T-cell (primary cell): ENCODE results near the gene TFB1M. TPM values are rescaled to one million over a fixed set of nuclear protein-coding genes. Genes with fewer than 3 reads are reported as not detected.

Source experiments
- ATAC-seq, 4 experiments: fragments of 200-7000 bp in 3 of 4; fragments of 150-1000 bp in 1 of 4; cut with Tn5 transposase; replicated peaks in 1 of 4; 1 replicate in 3 of 4; 2 replicates in 1 of 4; pipeline ENCODE4 v1.10.0; 2021; ENCODE audit warnings: moderate library complexity in 3 of 4, mild to moderate bottlenecking in 2 of 4, moderate number of reproducible peaks in 1 of 4
- CTCF ChIA-PET, 2 donors: fragments of 300-600 bp; sonication (Branson Sonifier 250); formaldehyde crosslinking; loops; one replicate each; lab custom pipeline; 2022; ENCODE audit warnings: antibody characterized with exemption in 2 of 2; lab: Charles Lee
- POLR2A ChIA-PET, 2 donors: fragments of 300-600 bp; sonication (Branson Sonifier 250); formaldehyde crosslinking; loops; one replicate each; lab custom pipeline; 2022; ENCODE audit warnings: antibody characterized with exemption in 2 of 2; lab: Charles Lee
- DNase-seq, 35 experiments: peaks; one replicate each; pipeline versions ENCODE4 v3.0.0 to v3.0.0-alpha.2; 2013 to 2023
- H3K27ac ChIP-seq: one replicate; pipeline ENCODE4 v1.5.1; 2013; ENCODE audit warnings: low read length
- H3K27me3 ChIP-seq, 2 experiments: replicated peaks in 1 of 2; 1 replicate in 1 of 2; 2 replicates in 1 of 2; pipeline versions ENCODE4 v1.6.1 to v1.7.0; 2013; ENCODE audit warnings: low read length in 1 of 2, mixed read lengths in 1 of 2; ENCODE audit not compliant: control insufficient read depth in 2 of 2, insufficient read depth in 2 of 2; ENCODE audit errors: extremely low read depth in 1 of 2
- H3K36me3 ChIP-seq, 2 donors: 1 replicate in 1 of 2; 2 replicates in 1 of 2; pipeline versions ENCODE4 v1.6.1 to v1.7.0; 2013; ENCODE audit warnings: low read length in 1 of 2; ENCODE audit not compliant: control insufficient read depth in 2 of 2, insufficient read depth in 1 of 2; ENCODE audit errors: extremely low read depth in 1 of 2
- H3K4me1 ChIP-seq, 2 experiments: 1 replicate in 1 of 2; 2 replicates in 1 of 2; pipeline versions ENCODE4 v1.6.1 to v1.7.0; 2013; ENCODE audit warnings: low read length in 2 of 2, mixed read lengths in 1 of 2; ENCODE audit not compliant: insufficient read depth in 2 of 2, control insufficient read depth in 1 of 2; ENCODE audit errors: extremely low read depth in 1 of 2
- H3K4me3 ChIP-seq, 2 donors: 1 replicate in 1 of 2; 2 replicates in 1 of 2; pipeline versions ENCODE4 v1.5.1 to v1.7.0; 2013; ENCODE audit warnings: mild to moderate bottlenecking in 2 of 2, low read length in 1 of 2, moderate library complexity in 1 of 2; ENCODE audit not compliant: control insufficient read depth in 1 of 2; ENCODE audit errors: extremely low read depth in 1 of 2
- H3K9me3 ChIP-seq: 2 replicates; pipeline ENCODE4 v1.7.0; 2013
- H3K27ac Mint-ChIP-seq, 2 donors: one replicate each; pipeline ENCODE4 v1.8.0; 2020 to 2021; ENCODE audit warnings: mild to moderate bottlenecking in 2 of 2, mixed read lengths in 2 of 2
- H3K27me3 Mint-ChIP-seq, 2 donors: one replicate each; pipeline ENCODE4 v1.8.0; 2021 to 2022; ENCODE audit warnings: mixed read lengths in 2 of 2
- H3K36me3 Mint-ChIP-seq: one replicate; pipeline ENCODE4 v1.8.0; 2021; ENCODE audit warnings: mixed read lengths
- H3K4me1 Mint-ChIP-seq, 3 donors: one replicate each; pipeline ENCODE4 v1.8.0; 2020 to 2022; ENCODE audit warnings: mixed read lengths in 3 of 3, mild to moderate bottlenecking in 1 of 3
- H3K4me3 Mint-ChIP-seq, 3 donors: one replicate each; pipeline ENCODE4 v1.8.0; 2020 to 2022; ENCODE audit warnings: mild to moderate bottlenecking in 3 of 3, mixed read lengths in 3 of 3, moderate library complexity in 3 of 3
- H3K9me3 Mint-ChIP-seq, 3 donors: one replicate each; pipeline ENCODE4 v1.8.0; 2020 to 2022; ENCODE audit warnings: mixed read lengths in 3 of 3
- WGBS: methylation state at CpG from one replicate; pipeline ENCODE4 v1.1.5; 2013; ENCODE audit warnings: missing lambda C conversion rate; ENCODE audit not compliant: insufficient coverage; 5-methylcytosine and 5-hydroxymethylcytosine counted together
- total RNA-seq, 35 experiments: library from RNA in 6 of 35; stranded (reverse) in 6 of 35; fragments of 120-200 nt in 1 of 35; gene quantifications; one replicate each; pipeline versions ENCODE4 v1.2.1 to v1.2.4 and lab custom pipeline; 2013 to 2026

The TFB1M gene
- total RNA-seq, 5 donors from 2014 or later (not counting 1 experiment from before 2014, with no cell fraction given) = 19.9 to 31.1 (median 26.8) TPM

- Histone ChIP-seq H3K36me3 (no peaks in the 10 kb centered on the region), H3K4me3 (no peak overlapping the region), H3K27ac (no peak overlapping the region), H3K9me3 (no peaks in the 10 kb centered on the region), H3K27me3 (no peaks in the 10 kb centered on the region), H3K4me1 (no peaks in the 10 kb centered on the region)
- H3K4me1 Mint-ChIP-seq = peaks cover 0 to 5% (median 2%) of the 10 kb centered on the region in 3 donors
- CTCF ChIA-PET = no interaction called here
- H3K27me3 Mint-ChIP-seq = peaks cover 5 to 6% of the 10 kb centered on the region in 2 donors
- no peak overlapping the region for H3K27ac Mint-ChIP-seq
- ATAC-seq = no peak
- DNase-seq = no peak
- H3K36me3 Mint-ChIP-seq = no peaks in the 10 kb centered on the region
- no peak overlapping the region for H3K4me3 Mint-ChIP-seq
- 93% methylated on average over 23 of the region's 23 CpGs for WGBS
- no peaks in the 10 kb centered on the region for H3K9me3 Mint-ChIP-seq
- POLR2A ChIA-PET = no interaction called here
These were observed 100.5 kb downstream of the TFB1M start for GRCh38 chr6:155213611-155214372.

- H3K36me3 Mint-ChIP-seq = no peaks in the 10 kb centered on the region
- H3K27ac Mint-ChIP-seq = no peak overlapping the region
- ChIA-PET CTCF (interaction anchor here in 1 of 2 donors (0.6 kb wide), 1 partner anchor 14 kb away, joined by 3 read pairs; no protein-coding TSS in a partner anchor), POLR2A (no interaction called here)
- H3K4me1 Mint-ChIP-seq = peaks cover 0 to 5% (median 2%) of the 10 kb centered on the region in 3 donors
- H3K9me3 ChIP-seq = no peaks in the 10 kb centered on the region
- no peaks in the 10 kb centered on the region for H3K36me3 ChIP-seq
- 91% methylated on average over 14 of the region's 16 CpGs for WGBS
- no peaks in the 10 kb centered on the region for H3K4me1 ChIP-seq
- no peaks in the 10 kb centered on the region for H3K27me3 ChIP-seq
- ATAC-seq = no peak
- H3K27ac ChIP-seq = no peak overlapping the region
- no peak for DNase-seq
- H3K27me3 Mint-ChIP-seq = peaks cover 5 to 6% of the 10 kb centered on the region in 2 donors
- H3K9me3 Mint-ChIP-seq = no peaks in the 10 kb centered on the region
- H3K4me3 Mint-ChIP-seq = no peak overlapping the region
- H3K4me3 ChIP-seq = no peak overlapping the region
These were observed 101.5 kb downstream of the TFB1M start for GRCh38 chr6:155212616-155213380.

GRCh38 chr6:155212106-155212505 is 102.2 kb downstream of the TFB1M start:
- Mint-ChIP-seq H3K27ac (no peak overlapping the region), H3K9me3 (no peaks in the 10 kb centered on the region), H3K36me3 (no peaks in the 10 kb centered on the region), H3K4me1 (peaks cover 0 to 5% (median 2%) of the 10 kb centered on the region in 3 donors), H3K27me3 (peaks cover 5 to 6% of the 10 kb centered on the region in 2 donors), H3K4me3 (no peak overlapping the region)
- H3K27me3 ChIP-seq = no peaks in the 10 kb centered on the region
- CTCF ChIA-PET = interaction anchor here in 1 of 2 donors (0.6 kb wide), 1 partner anchor 15 kb away, joined by 3 read pairs; no protein-coding TSS in a partner anchor
- H3K36me3 ChIP-seq = no peaks in the 10 kb centered on the region
- no peaks in the 10 kb centered on the region for H3K4me1 ChIP-seq
- WGBS = 100% methylated on average over 2 of the region's 3 CpGs
- POLR2A ChIA-PET = no interaction called here
- no peak overlapping the region for H3K27ac ChIP-seq
- no peaks in the 10 kb centered on the region for H3K9me3 ChIP-seq
- ATAC-seq = no peak
- no peak overlapping the region for H3K4me3 ChIP-seq
- DNase-seq = no peak

- Mint-ChIP-seq H3K27ac (no peak overlapping the region), H3K36me3 (no peaks in the 10 kb centered on the region), H3K27me3 (no peaks in the 10 kb centered on the region), H3K9me3 (no peaks in the 10 kb centered on the region), H3K4me1 (no peaks in the 10 kb centered on the region), H3K4me3 (no peak overlapping the region)
- Histone ChIP-seq H3K4me1 (no peaks in the 10 kb centered on the region), H3K36me3 (no peaks in the 10 kb centered on the region), H3K4me3 (no peak overlapping the region), H3K27ac (no peak overlapping the region), H3K9me3 (no peaks in the 10 kb centered on the region), H3K27me3 (no peaks in the 10 kb centered on the region)
- ChIA-PET CTCF (no interaction called here), POLR2A (no interaction called here)
- WGBS = 93% methylated on average over 5 of the region's 5 CpGs
- DNase-seq = no peak
- no peak for ATAC-seq
These were observed 107.1 kb downstream of the TFB1M start for GRCh38 chr6:155207223-155207622.

Other genes starting within 250 kb of the TFB1M start
- not detected for gene CLDN20, start 50.5 kb downstream of the TFB1M start, total RNA-seq
- gene NOX3, start 141.4 kb upstream of the TFB1M start, total RNA-seq = not detected